ENCODE results near the gene CLN3. TPM values are rescaled to one million over a fixed set of nuclear protein-coding genes. Genes with fewer than 3 reads are reported as not detected.

CLN3 gene
- total and polyA plus RNA-seq, 2 of the 13 experiments (the other 11 are each of a cell fraction or from before 2014, with no cell fraction given), result 23.4 to 46.8 TPM

- TF ChIP-seq UBTF (CRISPR knock-in tag; IDR thresholded peaks at IDR 0.05) (no peak), ZNF550 (CRISPR knock-in tag; IDR thresholded peaks at IDR 0.05; ENCODE audit: borderline replicate concordance) (no peak), CEBPB (IDR thresholded peaks at IDR 0.05; ENCODE audit: borderline replicate concordance, low read depth, low read length) (no peak), DRAP1 (CRISPR knock-in tag; IDR thresholded peaks at IDR 0.05) (0 out of 2 replicates have a peak, but pooled peaks have one; percentile 17), ZNF772 (CRISPR knock-in tag; IDR thresholded peaks at IDR 0.05) (no peak), HDAC2 (CRISPR knock-in tag; IDR thresholded peaks at IDR 0.05) (peak; percentile 60), ZNF274 (CRISPR knock-in tag; IDR thresholded peaks at IDR 0.05) (no peak), MYPOP (CRISPR knock-in tag; IDR thresholded peaks at IDR 0.05) (no peak), ATF2 (CRISPR knock-in tag; IDR thresholded peaks at IDR 0.05) (peak; percentile 36; the same call in 1 of the 2 replicates), ZNF224 (CRISPR knock-in tag; IDR thresholded peaks at IDR 0.05) (no peak), HMG20A (CRISPR knock-in tag; IDR thresholded peaks at IDR 0.05; ENCODE audit: borderline replicate concordance) (peak; percentile 31; the same call in 1 of the 2 replicates), ATM (IDR thresholded peaks at IDR 0.05; ENCODE audit: borderline replicate concordance) (no peak), PTBP1 (IDR thresholded peaks at IDR 0.05; ENCODE audit: low read depth, low read length, poor library complexity, severe bottlenecking) (no peak), ZNF75D (CRISPR knock-in tag; IDR thresholded peaks at IDR 0.05; ENCODE audit: borderline replicate concordance) (no peak), MTF1 (CRISPR knock-in tag; IDR thresholded peaks at IDR 0.05) (no peak), GATAD2A (CRISPR knock-in tag; IDR thresholded peaks at IDR 0.05) (peak; percentile 69), CREB1 (IDR thresholded peaks at IDR 0.05) (no peak), CREB1 (CRISPR knock-in tag; IDR thresholded peaks at IDR 0.05) (no peak), ZNF569 (CRISPR knock-in tag; IDR thresholded peaks at IDR 0.05; ENCODE audit: borderline replicate concordance) (no peak), E2F1 (CRISPR knock-in tag; IDR thresholded peaks at IDR 0.05) (no peak), THAP8 (CRISPR knock-in tag; IDR thresholded peaks at IDR 0.05; ENCODE audit: borderline replicate concordance) (no peak), PREB (CRISPR knock-in tag; IDR thresholded peaks at IDR 0.05) (no peak), NFYC (CRISPR knock-in tag; IDR thresholded peaks at IDR 0.05) (no peak), ZNF143 (CRISPR knock-in tag; IDR thresholded peaks at IDR 0.05) (no peak), SALL2 (CRISPR knock-in tag; IDR thresholded peaks at IDR 0.05) (no peak)
These were observed 36.6 kb upstream of the CLN3 start (continued) for GRCh38 chr16:28528463-28528867.

Data from HepG2 (cell line).